CD4-positive, alpha-beta T cell treated with Interleukin-15 for 4 hours (primary cell): ENCODE results near the gene TENT4A.

ENCODE experiments used
- DNase-seq: peaks from one replicate; pipeline ENCODE4 v3.0.0-alpha.2; 2020; ENCODE audit warnings: low spot score

TENT4A gene

DNA sequence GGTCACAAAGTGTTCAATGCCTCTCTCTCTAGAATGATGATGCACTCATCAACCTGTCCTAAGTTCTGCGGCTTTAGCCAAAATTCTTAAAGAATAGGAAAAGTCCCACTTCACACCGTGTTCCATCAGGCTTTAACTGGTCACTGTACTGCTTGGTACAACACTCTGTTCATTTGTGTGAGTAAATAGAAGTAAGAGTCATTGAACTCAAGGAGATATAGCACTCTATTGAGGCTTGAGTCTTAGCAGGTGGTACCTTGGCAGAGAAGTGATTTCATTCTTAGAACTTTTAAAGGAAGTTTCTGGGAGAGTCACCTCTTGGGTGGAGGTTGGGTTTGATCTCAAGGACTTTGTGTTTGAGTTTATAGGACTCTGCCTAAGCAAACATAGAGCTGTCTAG lies 92.6 kb downstream of the TENT4A start:
- DNase-seq = no peak
